ENCODE data around the gene THSD7B.

THSD7B gene

GRCh38 chr2:136809998-136810397 lies 44.7 kb downstream of the THSD7B start:
- no peak for DNase-seq

- no peak for DNase-seq
These were observed 53.5 kb downstream of the THSD7B start for GRCh38 chr2:136818839-136819238.

- DNase-seq, result no peak
These were observed 57.9 kb downstream of the THSD7B start for GRCh38 chr2:136823291-136823690.

- no peak for DNase-seq
These were observed 62.8 kb downstream of the THSD7B start for GRCh38 chr2:136828162-136828561.

- no peak for DNase-seq
These were observed 63.4 kb downstream of the THSD7B start for GRCh38 chr2:136828774-136829173.

GRCh38 chr2:136844546-136844945 lies 79.2 kb downstream of the THSD7B start:
- DNase-seq, result no peak

- no peak for DNase-seq
These were observed 93.3 kb downstream of the THSD7B start for GRCh38 chr2:136858656-136859055.

- DNase-seq, result no peak
These were observed 95.2 kb downstream of the THSD7B start for GRCh38 chr2:136860443-136860958.

- no peak for DNase-seq
These were observed 98.1 kb downstream of the THSD7B start for GRCh38 chr2:136863468-136863867.

- DNase-seq, result no peak
These were observed 98.5 kb downstream of the THSD7B start for GRCh38 chr2:136863874-136864273.

- DNase-seq, result no peak
These were observed 106.1 kb downstream of the THSD7B start for GRCh38 chr2:136871424-136871823.

- DNase-seq, result no peak
These were observed 108.9 kb downstream of the THSD7B start for GRCh38 chr2:136874258-136874657.

- no peak for DNase-seq
These were observed 125.8 kb downstream of the THSD7B start for GRCh38 chr2:136891100-136891499.

- no peak for DNase-seq
These were observed 128.8 kb downstream of the THSD7B start for GRCh38 chr2:136894007-136894634.

GRCh38 chr2:136901732-136902131 lies 136.4 kb downstream of the THSD7B start:
- DNase-seq, result no peak

- no peak for DNase-seq
These were observed 140.4 kb downstream of the THSD7B start for GRCh38 chr2:136905779-136906178.

- no peak for DNase-seq
These were observed 144.4 kb downstream of the THSD7B start for GRCh38 chr2:136909777-136910176.

GRCh38 chr2:136916131-136916530 lies 150.8 kb downstream of the THSD7B start:
- DNase-seq, result no peak

GRCh38 chr2:136917411-136917881 lies 152.1 kb downstream of the THSD7B start:
- no peak for DNase-seq

- no peak for DNase-seq
These were observed 154.3 kb downstream of the THSD7B start for GRCh38 chr2:136919682-136920081.

- DNase-seq, result no peak
These were observed 155.4 kb downstream of the THSD7B start for GRCh38 chr2:136920652-136921333.

- DNase-seq, result no peak
These were observed 161.8 kb downstream of the THSD7B start for GRCh38 chr2:136927156-136927555.

- DNase-seq, result no peak
These were observed 164.2 kb downstream of the THSD7B start for GRCh38 chr2:136929531-136929930.

- no peak for DNase-seq
These were observed 167.4 kb downstream of the THSD7B start for GRCh38 chr2:136932700-136933099.

Measured in amniotic stem cell (primary cell).